Stimulated activated CD4-positive, alpha-beta T cell treated with anti-CD3 and anti-CD28 coated beads, Interleukin-12 subunit alpha, Interleukin-12 subunit beta, amount 100 ng/mL, for 4 hours (primary cell): ENCODE results near the gene ZNG1B.
"Not testable (repeated sequence)": the region's sequence is repeated elsewhere in the genome, so short reads cannot be mapped to it uniquely, and the experiment has no call there.

Experiments
- DNase-seq: peaks from one replicate; pipeline ENCODE4 v3.0.0-alpha.2; 2020

ZNG1B gene

GRCh38 chr2:113437508-113438465, at the start of gene ZNG1B:
ZNG1B (plus strand) TSS chr2:113437691; CDS start chr2:113437869, 178 bp downstream.
- DNase-seq, result peak; percentile 69

DNA sequence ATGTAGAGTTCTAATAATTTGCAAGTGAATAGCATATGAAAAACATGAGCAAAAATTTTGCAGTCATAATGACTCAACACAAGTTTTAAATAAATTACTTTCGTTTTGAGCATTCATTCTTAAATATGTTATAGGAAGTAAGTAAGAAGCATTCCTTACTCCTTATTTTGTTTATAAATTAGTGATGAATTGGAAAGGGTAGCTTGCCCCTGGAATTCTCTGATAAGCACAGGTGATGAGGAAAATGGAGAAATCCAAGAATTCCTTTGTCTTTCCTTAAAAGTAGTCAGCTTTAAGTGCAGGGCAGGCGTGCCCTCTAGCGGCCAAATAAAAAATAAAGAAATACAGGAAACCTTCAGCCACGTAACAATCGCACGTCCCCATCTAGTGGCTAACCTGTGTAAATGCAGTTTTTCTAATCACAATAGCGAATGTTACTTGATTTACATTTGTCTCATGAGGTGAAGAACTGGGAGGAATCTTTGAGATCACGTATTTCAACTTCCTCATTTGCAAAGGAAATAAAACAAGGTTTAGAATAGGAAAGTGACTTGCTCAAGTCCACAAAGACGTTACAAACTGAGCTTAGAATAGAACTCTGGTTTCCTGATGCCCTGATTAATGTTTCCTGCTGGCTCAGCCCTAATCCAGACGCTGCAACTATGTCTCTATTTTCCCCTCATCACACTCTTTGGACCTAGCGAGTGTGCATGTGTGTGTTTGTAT, 47.2 kb upstream of the ZNG1B start:
- DNase-seq, result peak; percentile 46

DNA sequence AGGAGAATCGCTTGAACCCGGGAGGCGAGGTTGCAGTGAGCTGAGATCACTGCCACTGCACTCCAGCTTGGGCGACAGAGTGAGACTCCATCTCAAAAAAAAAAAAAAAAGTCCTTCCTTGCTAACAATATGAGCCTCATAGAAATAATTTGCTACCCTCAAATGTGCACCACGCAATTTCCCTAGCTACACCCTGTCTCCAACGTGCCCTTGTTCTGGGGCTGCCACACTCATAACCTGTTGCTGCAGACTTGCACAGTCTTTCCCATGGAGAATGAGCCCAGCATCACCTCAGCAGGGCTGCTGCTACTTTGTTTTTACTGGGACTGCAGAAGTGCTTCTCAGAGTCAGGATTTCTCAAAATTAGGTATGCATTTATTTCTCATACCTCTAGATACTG, 46.4 kb upstream of the ZNG1B start:
- no peak for DNase-seq

DNA sequence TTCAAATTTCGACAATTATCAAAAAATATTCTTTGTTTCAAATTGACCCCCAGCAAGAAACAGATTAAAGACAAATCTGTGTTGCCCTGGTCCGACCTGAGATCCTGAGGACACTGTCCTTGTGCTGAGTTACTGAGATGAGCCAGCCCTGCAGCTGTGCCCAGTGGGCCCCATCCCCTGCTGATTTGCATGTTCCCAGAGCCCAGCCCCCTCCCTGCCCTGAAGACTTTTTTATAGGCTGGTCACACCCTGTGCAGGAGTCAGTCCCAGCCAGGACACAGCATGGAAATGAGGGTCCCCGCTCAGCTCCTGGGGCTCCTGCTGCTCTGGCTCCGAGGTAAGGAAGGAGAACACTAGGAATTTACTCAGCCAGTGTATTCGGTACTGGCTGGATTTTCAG, 31.4 kb upstream of the ZNG1B start:
- DNase-seq, result no peak

DNA sequence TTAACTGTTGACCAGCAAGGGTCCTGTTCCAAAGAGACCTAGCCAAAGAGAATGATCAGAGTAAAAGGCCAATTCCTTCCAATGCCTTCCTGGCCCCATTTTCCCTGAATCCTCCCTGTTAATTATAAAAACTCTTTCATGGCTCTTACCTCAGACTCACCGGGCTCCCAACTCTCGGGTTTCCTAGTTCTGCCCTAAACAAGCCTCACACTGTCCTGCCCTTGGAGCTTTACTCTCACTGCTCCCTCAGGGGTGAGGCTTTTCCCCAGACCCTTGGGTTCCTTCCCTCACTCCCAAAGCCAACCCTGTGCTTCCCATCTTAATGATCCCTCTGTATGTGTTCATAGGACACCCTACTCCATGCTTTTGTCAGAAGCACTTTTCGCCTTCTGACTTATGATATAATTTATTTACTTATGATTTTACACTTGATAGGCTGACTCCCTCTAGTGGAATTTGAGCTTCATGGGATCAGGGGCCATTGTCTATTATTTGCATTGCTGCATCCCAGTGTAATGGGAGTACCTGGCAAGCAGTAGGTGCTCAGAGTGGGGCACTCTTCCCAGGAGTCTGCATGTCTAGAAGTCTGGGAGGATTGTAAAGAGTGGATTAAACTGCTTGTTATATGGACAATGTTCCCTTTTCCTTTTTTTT, 29.9 kb upstream of the ZNG1B start:
- no peak for DNase-seq

DNA sequence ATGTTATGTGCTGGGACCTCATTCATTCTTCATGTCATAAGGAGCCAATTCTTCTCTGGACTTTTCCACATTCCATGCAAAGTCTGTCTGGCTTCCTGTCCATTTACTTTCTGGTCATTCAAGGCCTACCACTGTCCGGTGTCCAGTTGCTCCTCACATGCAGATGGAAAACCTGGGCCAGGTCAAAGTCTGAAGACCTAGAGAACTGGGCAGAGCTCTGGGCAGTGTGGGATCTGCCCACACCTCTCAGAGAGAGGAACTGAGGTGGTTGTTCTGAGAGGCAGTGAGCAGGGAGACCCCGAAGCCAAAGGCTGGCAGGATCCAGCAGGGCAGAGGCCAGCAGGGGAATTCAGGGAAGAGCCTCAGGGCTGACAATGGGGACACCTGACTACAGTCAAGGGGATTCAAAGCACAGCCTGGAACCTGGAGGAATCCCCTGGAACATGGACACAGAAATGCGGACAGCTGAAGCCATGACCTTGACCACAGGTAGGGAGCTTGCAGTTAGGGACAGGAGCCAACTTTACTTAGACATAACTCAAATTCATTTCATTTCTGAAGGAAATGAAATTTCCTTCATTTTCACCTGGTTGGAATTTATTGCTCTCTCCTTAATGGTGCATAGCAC, 25.7 kb upstream of the ZNG1B start:
- not testable (repeated sequence) for DNase-seq

GRCh38 chr2:113412774-113413173, 24.7 kb upstream of the ZNG1B start:
- DNase-seq, result not testable (repeated sequence)

DNA sequence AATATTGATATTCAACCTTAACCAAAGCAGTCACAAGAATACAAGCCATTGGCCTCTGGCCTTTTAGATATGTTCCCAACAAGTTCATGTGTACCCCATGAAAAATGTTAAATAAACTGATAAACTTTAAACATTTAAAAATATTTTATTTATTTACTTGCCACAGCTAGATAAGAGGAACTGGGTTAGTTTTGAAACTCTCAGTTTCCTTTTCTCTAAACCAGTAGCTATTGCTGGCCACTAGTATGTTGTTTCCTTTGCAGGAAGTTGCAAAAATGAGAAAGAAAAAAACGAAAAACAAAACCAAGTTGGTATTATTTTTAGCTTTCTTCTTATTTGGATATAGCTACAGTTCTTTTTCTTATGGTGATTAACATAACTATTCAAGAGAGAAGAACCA, 5.7 kb upstream of the ZNG1B start:
- not testable (repeated sequence) for DNase-seq

GRCh38 chr2:113433468-113433867, 4.0 kb upstream of the ZNG1B start:
- not testable (repeated sequence) for DNase-seq

DNA sequence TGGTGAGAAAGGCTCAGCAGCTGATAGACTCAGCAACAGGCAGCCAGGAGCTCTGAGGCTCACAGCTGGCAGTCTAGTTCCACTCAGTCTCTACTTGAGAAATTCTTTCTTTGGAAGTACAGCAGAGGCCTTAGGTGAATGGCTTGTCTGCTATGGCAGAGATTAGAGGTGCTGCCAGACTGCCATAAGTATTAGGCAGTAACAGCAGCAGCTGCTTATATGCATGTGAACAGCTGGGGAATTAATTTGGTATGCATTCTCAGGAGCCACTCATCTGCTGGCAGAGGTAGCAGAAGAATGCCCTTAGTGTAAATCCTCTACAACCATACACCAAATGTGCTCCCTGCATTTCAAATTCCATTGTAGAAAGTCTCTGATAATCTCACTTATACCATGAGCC, 28.3 kb downstream of the ZNG1B start:
- DNase-seq, result not testable (repeated sequence)

GRCh38 chr2:113476688-113477368, 39.3 kb downstream of the ZNG1B start:
- not testable (repeated sequence) for DNase-seq

DNA sequence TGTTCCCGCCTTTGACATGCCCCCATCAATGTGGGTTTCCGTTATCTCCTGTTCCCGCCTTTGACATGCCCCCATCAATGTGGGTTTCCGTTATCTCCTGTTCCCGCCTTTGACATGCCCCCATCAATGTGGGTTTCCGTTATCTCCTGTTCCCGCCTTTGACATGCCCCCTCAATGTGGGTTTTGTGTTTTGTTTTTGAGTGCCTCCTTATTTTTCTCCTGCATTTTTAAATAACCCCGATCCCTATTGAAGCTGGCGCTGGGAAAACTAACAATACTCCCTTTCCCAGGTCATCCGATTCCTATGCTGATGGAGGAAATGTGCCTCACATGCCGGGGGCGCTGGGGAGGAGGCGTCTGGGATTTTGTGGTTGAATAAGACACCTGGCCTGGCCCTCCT, 59.0 kb downstream of the ZNG1B start:
- not testable (repeated sequence) for DNase-seq

DNA sequence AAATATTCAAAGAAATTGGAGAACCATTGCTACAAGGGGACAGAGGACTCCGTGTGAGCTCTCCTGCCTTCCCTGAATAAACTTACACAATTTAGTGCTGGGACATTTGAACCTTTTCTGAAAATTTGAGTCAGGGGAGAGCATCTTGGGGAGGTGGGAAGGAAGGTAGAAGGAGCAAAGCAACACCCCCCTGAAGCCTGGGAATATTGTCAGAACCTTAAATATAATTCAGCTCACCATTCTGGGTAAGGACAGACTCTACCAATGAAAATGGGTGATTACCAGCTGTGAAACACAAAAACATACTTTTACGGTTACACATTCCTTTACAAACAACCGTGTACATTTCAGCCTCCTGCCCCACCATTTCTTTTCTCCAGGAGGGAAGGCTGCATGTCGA, 60.9 kb downstream of the ZNG1B start, which contains the start of gene FOXD4L1:
Gene FOXD4L1 (plus strand): TSS at position 301 of the 400 bp plus-strand sequence. CDS start 592 bp downstream, outside the sequence.
- not testable (repeated sequence) for DNase-seq

GRCh38 chr2:113499019-113499885, 61.8 kb downstream of the ZNG1B start:
- not testable (repeated sequence) for DNase-seq

DNA sequence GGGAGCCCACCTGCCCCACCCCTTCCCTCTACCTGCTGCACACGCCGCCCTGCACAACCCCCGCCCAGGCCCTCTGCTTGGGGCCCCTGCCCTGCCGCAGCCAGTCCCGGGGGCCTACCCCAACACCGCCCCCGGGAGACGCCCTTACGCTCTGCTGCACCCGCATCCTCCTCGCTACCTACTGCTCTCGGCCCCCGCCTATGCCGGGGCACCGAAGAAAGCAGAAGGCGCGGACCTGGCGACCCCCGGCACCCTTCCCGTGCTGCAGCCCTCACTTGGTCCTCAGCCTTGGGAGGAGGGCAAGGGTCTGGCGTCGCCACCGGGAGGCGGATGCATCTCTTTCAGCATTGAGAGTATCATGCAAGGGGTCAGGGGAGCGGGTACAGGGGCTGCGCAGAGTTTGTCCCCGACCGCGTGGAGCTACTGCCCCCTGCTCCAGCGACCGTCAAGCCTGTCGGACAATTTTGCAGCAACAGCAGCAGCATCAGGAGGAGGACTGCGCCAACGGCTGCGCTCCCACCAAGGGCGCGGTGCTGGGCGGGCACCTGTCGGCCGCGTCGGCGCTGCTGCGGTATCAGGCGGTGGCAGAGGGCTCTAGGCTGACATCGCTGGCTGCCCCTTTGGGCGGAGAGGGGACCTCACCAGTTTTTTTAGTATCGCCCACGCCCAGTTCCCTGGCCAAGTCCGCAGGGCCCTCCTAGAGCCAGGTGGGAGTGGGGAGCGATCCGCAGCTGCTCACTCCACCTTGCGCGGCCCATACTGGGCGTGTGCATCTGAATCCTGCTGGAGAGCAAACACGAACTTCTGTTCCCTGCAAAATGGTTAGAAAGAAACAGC, 62.6 kb downstream of the ZNG1B start:
- not testable (repeated sequence) for DNase-seq

GRCh38 chr2:113500723-113501038, 63.2 kb downstream of the ZNG1B start:
- not testable (repeated sequence) for DNase-seq

DNA sequence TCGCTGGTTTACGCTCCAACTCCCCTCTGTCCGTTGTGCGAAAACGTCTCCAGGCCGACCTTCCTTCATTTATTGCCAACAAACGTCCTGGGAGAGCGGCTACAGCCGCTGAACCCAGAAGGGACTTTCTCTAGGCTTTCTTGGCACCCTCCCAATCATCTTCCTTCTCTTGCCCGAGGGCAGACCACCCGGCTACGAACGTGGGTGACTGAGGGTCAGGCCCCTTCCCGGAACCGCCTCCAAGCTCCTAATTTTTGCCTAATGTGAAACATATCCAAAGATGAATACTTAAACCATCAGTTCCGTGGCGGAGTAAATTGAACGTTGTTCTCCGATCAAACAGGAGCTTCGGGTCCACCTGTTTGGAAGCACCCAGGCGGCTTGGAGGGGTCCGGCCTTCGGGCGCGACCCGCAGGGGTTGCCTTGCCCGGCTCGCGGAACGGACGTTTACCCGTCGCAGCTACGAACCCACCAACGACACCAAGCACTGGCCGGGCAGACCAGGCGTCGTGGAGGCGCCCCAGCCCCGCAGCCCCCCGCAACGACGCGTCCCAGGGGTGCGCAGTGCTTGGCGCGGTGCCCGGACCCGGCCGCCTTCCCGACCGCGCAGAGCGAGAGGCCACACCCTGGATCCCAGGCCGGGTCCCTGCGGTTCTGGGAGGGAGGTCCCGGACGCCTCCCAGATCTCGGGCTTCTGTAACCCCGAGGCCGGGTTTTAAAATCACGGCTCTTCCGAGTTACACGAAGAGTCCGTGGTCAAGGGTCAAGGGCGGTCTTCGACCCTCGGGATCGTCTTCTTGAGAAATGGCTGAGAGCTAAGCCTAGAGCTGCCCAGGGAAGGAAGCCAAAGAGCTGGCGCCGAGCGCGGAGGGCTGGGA, 65.0 kb downstream of the ZNG1B start:
- DNase-seq, result not testable (repeated sequence)

- DNase-seq, result peak; percentile 21
Measured at GRCh38 chr2:113503094-113504042, 65.9 kb downstream of the ZNG1B start.
